H9 (cell line): Measurements from ENCODE around the gene C12orf75. TPM values are rescaled to one million over a fixed set of nuclear protein-coding genes. Genes with fewer than 3 reads are reported as not detected.
A peak's percentile ranks its signal among the peaks of the same experiment; 100 is the strongest.

Source experiments
- DNase-seq: peaks from one replicate; pipeline ENCODE4 v3.0.0-alpha.2; 2017
- H2AFZ ChIP-seq: one replicate; pipeline ENCODE4 v1.6.1; 2013; ENCODE audit warnings: mild to moderate bottlenecking, low read length, control low read depth, moderate library complexity
- H2AK5ac ChIP-seq: 2 replicates; pipeline ENCODE4 v1.6.1; 2013; ENCODE audit warnings: low read length, control low read depth, mixed read lengths; ENCODE audit not compliant: insufficient read length
- H2BK120ac ChIP-seq: one replicate; pipeline ENCODE4 v1.6.1; 2013; ENCODE audit warnings: low read depth, mild to moderate bottlenecking, low read length, control low read depth, inconsistent platforms; ENCODE audit not compliant: poor library complexity, severe bottlenecking
- H2BK12ac ChIP-seq: 2 replicates; pipeline ENCODE4 v1.6.1; 2013; ENCODE audit warnings: low read length, control low read depth, mixed read lengths, low read depth; ENCODE audit not compliant: insufficient read length
- H2BK15ac ChIP-seq: 2 replicates; pipeline ENCODE4 v1.6.1; 2013; ENCODE audit warnings: low read depth, low read length, control low read depth
- H2BK20ac ChIP-seq: one replicate; pipeline ENCODE4 v1.6.1; 2013; ENCODE audit warnings: low read depth, mild to moderate bottlenecking, low read length, control low read depth, inconsistent platforms; ENCODE audit not compliant: poor library complexity, severe bottlenecking
- H2BK5ac ChIP-seq: 2 replicates; pipeline ENCODE4 v1.6.1; 2013; ENCODE audit warnings: low read length, control low read depth, mixed read lengths; ENCODE audit not compliant: insufficient read length
- H3K14ac ChIP-seq: 2 replicates; pipeline ENCODE4 v1.6.1; 2013; ENCODE audit warnings: low read length, control low read depth; ENCODE audit not compliant: insufficient read depth
- H3K18ac ChIP-seq: 2 replicates; pipeline ENCODE4 v1.6.1; 2013; ENCODE audit warnings: low read depth, mild to moderate bottlenecking, mixed read lengths, low read length, control low read depth; ENCODE audit not compliant: insufficient read length
- H3K23ac ChIP-seq: 2 replicates; pipeline ENCODE4 v1.6.1; 2013; ENCODE audit warnings: low read length, control low read depth, mixed read lengths, low read depth; ENCODE audit not compliant: insufficient read length
- H3K23me2 ChIP-seq: 2 replicates; pipeline ENCODE4 v1.6.1; 2013; ENCODE audit warnings: low read depth, mild to moderate bottlenecking, mixed read lengths, low read length, control low read depth; ENCODE audit not compliant: insufficient read length, poor library complexity, severe bottlenecking
- H3K27ac ChIP-seq: 2 replicates; pipeline ENCODE4 v1.5.1; 2013; ENCODE audit warnings: low read length, control low read depth, mixed read lengths, low read depth; ENCODE audit not compliant: insufficient read length
- H3K27me3 ChIP-seq: 2 replicates; pipeline ENCODE4 v1.6.1; 2013; ENCODE audit warnings: low read length, control low read depth, inconsistent platforms; ENCODE audit not compliant: insufficient read depth
- H3K4ac ChIP-seq: 2 replicates; pipeline ENCODE4 v1.6.1; 2013; ENCODE audit warnings: low read depth, mild to moderate bottlenecking, control low read depth, inconsistent platforms, low read length, moderate library complexity
- H3K4me1 ChIP-seq: 2 replicates; pipeline ENCODE4 v1.6.1; 2013; ENCODE audit warnings: low read length, control low read depth, inconsistent platforms; ENCODE audit not compliant: insufficient read depth
- H3K4me2 ChIP-seq: 2 replicates; pipeline ENCODE4 v1.6.1; 2013; ENCODE audit warnings: low read length, control low read depth, mixed read lengths; ENCODE audit not compliant: insufficient read length, insufficient read depth
- H3K56ac ChIP-seq: 2 replicates; pipeline ENCODE4 v1.6.1; 2013; ENCODE audit warnings: low read depth, mild to moderate bottlenecking, mixed read lengths, low read length, control low read depth; ENCODE audit not compliant: insufficient read length
- H3K79me1 ChIP-seq: 2 replicates; pipeline ENCODE4 v1.6.1; 2013; ENCODE audit warnings: low read depth, mild to moderate bottlenecking, moderate library complexity, low read length, control low read depth, inconsistent platforms; ENCODE audit not compliant: insufficient read depth, poor library complexity, severe bottlenecking
- H3K79me2 ChIP-seq: 2 replicates; pipeline ENCODE4 v1.6.1; 2013; ENCODE audit warnings: low read length, control low read depth, inconsistent platforms; ENCODE audit not compliant: insufficient read depth
- H3K9ac ChIP-seq: 2 replicates; pipeline ENCODE4 v1.6.1; 2013; ENCODE audit warnings: low read length, control low read depth, mixed read lengths; ENCODE audit not compliant: insufficient read length; ENCODE audit errors: extremely low read depth
- H3K9me3 ChIP-seq: one replicate; pipeline ENCODE4 v1.6.1; 2013; ENCODE audit warnings: low read depth, low read length, inconsistent platforms; ENCODE audit not compliant: control insufficient read depth
- H3T11ph ChIP-seq: one replicate; pipeline ENCODE4 v1.6.1; 2013; ENCODE audit warnings: mild to moderate bottlenecking, low read length, control low read depth, inconsistent platforms
- H4K20me1 ChIP-seq: one replicate; pipeline ENCODE4 v1.6.1; 2013; ENCODE audit not compliant: control insufficient read depth, insufficient read length, insufficient read depth
- H4K5ac ChIP-seq: 2 replicates; pipeline ENCODE4 v1.6.1; 2013; ENCODE audit warnings: low read depth, mild to moderate bottlenecking, mixed read lengths, low read length, control low read depth; ENCODE audit not compliant: insufficient read length
- H4K8ac ChIP-seq: replicated peaks from 2 replicates; pipeline ENCODE4 v1.6.1; 2013; ENCODE audit warnings: low read length, control low read depth, mixed read lengths, low read depth; ENCODE audit not compliant: insufficient read length
- H4K91ac ChIP-seq: 2 replicates; pipeline ENCODE4 v1.6.1; 2013; ENCODE audit warnings: low read depth, mild to moderate bottlenecking, moderate library complexity, mixed read lengths, low read length, control low read depth; ENCODE audit not compliant: insufficient read length
- H3K27ac Mint-ChIP-seq, 3 experiments: 2 replicates in 2 of 3; 3 replicates in 1 of 3; pipeline ENCODE4 v1.8.0; 2020 to 2021; ENCODE audit warnings: mixed read lengths in 3 of 3, mild to moderate bottlenecking in 1 of 3, moderate library complexity in 1 of 3
- H3K27me3 Mint-ChIP-seq: 2 replicates; pipeline ENCODE4 v1.8.0; 2021; ENCODE audit warnings: low read depth, mild to moderate bottlenecking, moderate library complexity, mixed read lengths
- H3K36me3 Mint-ChIP-seq, 3 experiments: 2 replicates in 2 of 3; 3 replicates in 1 of 3; pipeline ENCODE4 v1.8.0; 2020 to 2021; ENCODE audit warnings: low read depth in 3 of 3, mixed read lengths in 3 of 3; ENCODE audit not compliant: insufficient read depth in 1 of 3
- H3K4me1 Mint-ChIP-seq, 2 experiments: 2 replicates each; pipeline ENCODE4 v1.8.0; 2020; ENCODE audit warnings: mixed read lengths in 2 of 2
- H3K4me3 Mint-ChIP-seq, 2 experiments: 2 replicates in 1 of 2; 3 replicates in 1 of 2; pipeline ENCODE4 v1.8.0; 2020 to 2021; ENCODE audit warnings: mild to moderate bottlenecking in 2 of 2, mixed read lengths in 2 of 2, moderate library complexity in 1 of 2
- H3K9me3 Mint-ChIP-seq, 2 experiments: 2 replicates in 1 of 2; 3 replicates in 1 of 2; pipeline ENCODE4 v1.8.0; 2020; ENCODE audit warnings: mild to moderate bottlenecking in 2 of 2, mixed read lengths in 2 of 2, moderate library complexity in 1 of 2
- WGBS: extraction: QIAGEN DNeasy Blood & Tissue Kit; methylation state at CpG from one replicate; pipeline ENCODE4 v1.1.7; 2013; ENCODE audit warnings: missing lambda C conversion rate, low lambda C conversion rate, mixed read lengths; ENCODE audit not compliant: insufficient read length; ENCODE audit errors: extremely low coverage; 5-methylcytosine and 5-hydroxymethylcytosine counted together
- total RNA-seq: library from RNA; stranded (reverse); gene quantifications from 2 replicates; pipeline ENCODE4 v1.2.1, GENCODE V29; 2021
- TF ChIP-seq, protein P1 (sequence below): fragments of 200-600 bp; sonication (generic); conservative IDR thresholded peaks from 3 replicates; pipeline ENCODE4 v1.8.0; 2021; ENCODE audit warnings: antibody characterized with exemption, mild to moderate bottlenecking

The C12orf75 gene
- total RNA-seq, 1 experiment from 2014 or later: 37.9 TPM

DNA sequence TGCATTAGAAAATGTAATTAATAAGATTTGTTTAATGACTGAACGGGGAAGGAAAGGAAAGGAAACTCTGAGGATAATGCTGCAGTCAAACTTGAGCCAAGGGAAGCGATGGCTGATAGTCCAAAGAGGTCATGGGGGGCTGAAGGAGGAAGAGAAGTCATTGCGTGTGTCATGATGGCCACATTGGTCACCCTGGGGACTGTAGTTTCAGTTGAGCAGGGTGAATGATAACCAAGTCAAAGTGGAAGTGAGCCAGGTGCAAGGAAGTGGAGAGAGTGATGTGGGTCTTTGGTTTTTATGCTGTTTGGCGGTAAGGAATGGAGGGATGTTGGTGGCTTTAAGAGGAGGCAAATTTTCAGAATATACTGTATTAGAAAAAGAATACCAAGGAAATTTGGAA, 21.6 kb downstream of the C12orf75 start:
- H3K27ac Mint-ChIP-seq: peak overlapping the region in 2 of 3 experiments; percentile 9 to 45; a peak in 3 of 7 replicates
- TF ChIP-seq, protein P1, sequence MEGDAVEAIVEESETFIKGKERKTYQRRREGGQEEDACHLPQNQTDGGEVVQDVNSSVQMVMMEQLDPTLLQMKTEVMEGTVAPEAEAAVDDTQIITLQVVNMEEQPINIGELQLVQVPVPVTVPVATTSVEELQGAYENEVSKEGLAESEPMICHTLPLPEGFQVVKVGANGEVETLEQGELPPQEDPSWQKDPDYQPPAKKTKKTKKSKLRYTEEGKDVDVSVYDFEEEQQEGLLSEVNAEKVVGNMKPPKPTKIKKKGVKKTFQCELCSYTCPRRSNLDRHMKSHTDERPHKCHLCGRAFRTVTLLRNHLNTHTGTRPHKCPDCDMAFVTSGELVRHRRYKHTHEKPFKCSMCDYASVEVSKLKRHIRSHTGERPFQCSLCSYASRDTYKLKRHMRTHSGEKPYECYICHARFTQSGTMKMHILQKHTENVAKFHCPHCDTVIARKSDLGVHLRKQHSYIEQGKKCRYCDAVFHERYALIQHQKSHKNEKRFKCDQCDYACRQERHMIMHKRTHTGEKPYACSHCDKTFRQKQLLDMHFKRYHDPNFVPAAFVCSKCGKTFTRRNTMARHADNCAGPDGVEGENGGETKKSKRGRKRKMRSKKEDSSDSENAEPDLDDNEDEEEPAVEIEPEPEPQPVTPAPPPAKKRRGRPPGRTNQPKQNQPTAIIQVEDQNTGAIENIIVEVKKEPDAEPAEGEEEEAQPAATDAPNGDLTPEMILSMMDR: no peak
- H3K4me2 ChIP-seq: no peak overlapping the region
- H4K8ac ChIP-seq: no peak overlapping the region
- no peaks in the 10 kb centered on the region; the same call in 1 of the 2 replicates for H3K4me1 ChIP-seq
- H3K56ac ChIP-seq: no peak overlapping the region
- H3K27ac ChIP-seq: no peak overlapping the region
- no peak overlapping the region for H2BK15ac ChIP-seq
- peaks cover 21 to 24% of the 10 kb centered on the region in 2 experiments for H3K4me1 Mint-ChIP-seq
- no peaks in the 10 kb centered on the region; a peak in 1 of 5 replicates for H3K9me3 Mint-ChIP-seq
- H2BK5ac ChIP-seq: no peak overlapping the region
- H2BK120ac ChIP-seq: no peak overlapping the region
- no peaks in the 10 kb centered on the region for H3K23me2 ChIP-seq
- no peak overlapping the region for H3K23ac ChIP-seq
- H4K5ac ChIP-seq: peak overlapping the region; percentile 61
- no peaks in the 10 kb centered on the region for H3K9me3 ChIP-seq
- no peaks in the 10 kb centered on the region for H3K27me3 ChIP-seq
- H2AFZ ChIP-seq: no peak overlapping the region
- DNase-seq: no peak
- H3K9ac ChIP-seq: no peak overlapping the region
- peak overlapping the region; percentile 94 for H2AK5ac ChIP-seq
- no peaks in the 10 kb centered on the region; a peak in 1 of 7 replicates for H3K36me3 Mint-ChIP-seq
- H3K79me1 ChIP-seq: no peaks in the 10 kb centered on the region
- no peak overlapping the region for H4K91ac ChIP-seq
- H3K27me3 Mint-ChIP-seq: peaks cover 2% of the 10 kb centered on the region; the same call in 1 of the 2 replicates
- H3K14ac ChIP-seq: no peak overlapping the region
- no CpG with 5 or more reads among the region's 4 CpGs for WGBS
- no peak overlapping the region for H2BK12ac ChIP-seq
- no peak overlapping the region for H3K18ac ChIP-seq
- H2BK20ac ChIP-seq: no peak overlapping the region
- no peaks in the 10 kb centered on the region for H4K20me1 ChIP-seq
- no peak overlapping the region for H3K4me3 Mint-ChIP-seq
- no peak overlapping the region for H3K4ac ChIP-seq
- no peak overlapping the region for H3T11ph ChIP-seq
- no peaks in the 10 kb centered on the region for H3K79me2 ChIP-seq
